ENCODE results near the gene LOXL3.

- TF ChIP-seq POLR2A (IDR thresholded peaks at IDR 0.05): no peak
- TF ChIP-seq CTCF (IDR thresholded peaks at IDR 0.05): no peak
Observed at GRCh38 chr2:74582184-74582583, 28.4 kb upstream of the LOXL3 start.

Data from prostate gland (tissue), 2 donors.